Measurements from ENCODE around the gene ITSN1. TPM values are rescaled to one million over a fixed set of nuclear protein-coding genes. Genes with fewer than 3 reads are reported as not detected.

The ITSN1 gene
- total RNA-seq, 1 experiment from 2014 or later = 50.3 TPM

DNA sequence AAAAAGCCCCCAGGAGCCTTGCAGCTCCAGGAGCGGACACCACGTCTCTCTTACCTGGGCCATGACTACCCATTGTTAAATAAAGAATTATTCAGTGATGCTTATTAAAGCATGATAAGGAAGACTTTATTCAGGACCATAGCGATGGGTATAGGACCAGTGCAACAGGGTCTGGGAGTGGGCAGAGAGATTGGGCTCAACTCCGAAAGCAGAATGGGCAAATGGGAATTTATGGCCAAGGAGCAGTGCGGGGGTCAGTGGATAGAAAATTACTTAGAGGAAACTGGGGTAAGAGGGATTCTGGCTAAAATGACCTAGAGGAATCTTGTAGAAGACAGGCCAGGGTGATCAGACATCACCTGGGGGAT, 273.9 kb downstream of the ITSN1 start:
- TF ChIP-seq POLR2AphosphoS5 (IDR thresholded peaks at IDR 0.05; ENCODE audit: low read depth, low read length) (no peak), REST (IDR thresholded peaks at IDR 0.05; ENCODE audit: insufficient read depth in 1 of 2, low read depth in 2 of 2, low read length in 1 of 2) (no peak), CTCF (IDR thresholded peaks at IDR 0.05) (no peak), TCF7L2 (IDR thresholded peaks at IDR 0.05; ENCODE audit: low read depth, low read length) (no peak), SIN3A (IDR thresholded peaks at IDR 0.05; ENCODE audit: borderline replicate concordance, insufficient read depth, low read depth, low read length) (no peak)
- CTCF ChIA-PET = no interaction called here
- Histone ChIP-seq H3K9me3 (ENCODE audit: control insufficient read depth, insufficient read depth, low read depth, low read length) (no peaks in the 10 kb centered on the region), H3K27ac (ENCODE audit: low read length) (peak overlapping the region; percentile 80), H3K4me1 (ENCODE audit: control insufficient read depth, insufficient read depth, low read length) (peaks cover 4% of the 10 kb centered on the region; the same call in 1 of the 2 replicates), H3K27me3 (ENCODE audit: control insufficient read depth, insufficient read depth, low read length) (no peaks in the 10 kb centered on the region), H3K36me3 (ENCODE audit: control insufficient read depth, insufficient read depth, low read length) (peaks cover 9% of the 10 kb centered on the region), H3K4me3 (ENCODE audit: low read depth in 2 of 2, low read length in 2 of 2) (peak overlapping the region; percentile 91 to 99)
- no peak for DNase-seq (ENCODE audit: low read depth, low spot score)
- ATAC-seq = no peak; the same call in 1 of the 2 replicates
- intact Hi-C loops (cut with micrococcal nuclease; ENCODE audit: unreplicated experiment) (no loop called here), in situ Hi-C loops (cut with HindIII; ENCODE audit: low pct_unique_long_range_greater_than_20kb, low sequenced_read_pairs) (no loop called here)
- POLR2A ChIA-PET = no interaction called here
- BruUV-seq (replicated peaks) = no TSS peak

GRCh38 chr21:33917421-33917820, 275.1 kb downstream of the ITSN1 start:
- BruUV-seq (replicated peaks) = no TSS peak
- H3K4me1 ChIP-seq (ENCODE audit: control insufficient read depth, insufficient read depth, low read length) = peaks cover 4% of the 10 kb centered on the region; the same call in 1 of the 2 replicates

More at GRCh38 chr21:33917421-33917820, 275.1 kb downstream of the ITSN1 start:
- Histone ChIP-seq H3K27me3 (ENCODE audit: control insufficient read depth, insufficient read depth, low read length) (no peaks in the 10 kb centered on the region), H3K27ac (ENCODE audit: low read length) (no peak overlapping the region), H3K9me3 (ENCODE audit: control insufficient read depth, insufficient read depth, low read depth, low read length) (no peaks in the 10 kb centered on the region), H3K4me3 (ENCODE audit: low read depth in 2 of 2, low read length in 2 of 2) (no peak overlapping the region), H3K36me3 (ENCODE audit: control insufficient read depth, insufficient read depth, low read length) (peaks cover 9% of the 10 kb centered on the region)
- no peak for DNase-seq (ENCODE audit: low read depth, low spot score)
- ChIA-PET POLR2A (no interaction called here), CTCF (no interaction called here)
- ATAC-seq = no peak
- intact Hi-C loops (cut with micrococcal nuclease; ENCODE audit: unreplicated experiment) (no loop called here), in situ Hi-C loops (cut with HindIII; ENCODE audit: low pct_unique_long_range_greater_than_20kb, low sequenced_read_pairs) (no loop called here)
- TF ChIP-seq TCF7L2 (IDR thresholded peaks at IDR 0.05; ENCODE audit: low read depth, low read length) (no peak), REST (IDR thresholded peaks at IDR 0.05; ENCODE audit: insufficient read depth in 1 of 2, low read depth in 2 of 2, low read length in 1 of 2) (no peak), SIN3A (IDR thresholded peaks at IDR 0.05; ENCODE audit: borderline replicate concordance, insufficient read depth, low read depth, low read length) (no peak), POLR2AphosphoS5 (IDR thresholded peaks at IDR 0.05; ENCODE audit: low read depth, low read length) (no peak), CTCF (IDR thresholded peaks at IDR 0.05) (no peak)
